GM21423 (cell line): Measurements from ENCODE around the gene PNPO.
"Not testable (repeated sequence)": the region's sequence is repeated elsewhere in the genome, so short reads cannot be mapped to it uniquely, and the experiment has no call there.

ENCODE experiments used
- ATAC-seq: cut with Tn5 transposase; IDR thresholded peaks from one replicate; pipeline ENCODE4 v1.9.1; 2021; ENCODE audit warnings: mild to moderate bottlenecking, moderate library complexity; ENCODE audit not compliant: unreplicated experiment

The PNPO gene

DNA sequence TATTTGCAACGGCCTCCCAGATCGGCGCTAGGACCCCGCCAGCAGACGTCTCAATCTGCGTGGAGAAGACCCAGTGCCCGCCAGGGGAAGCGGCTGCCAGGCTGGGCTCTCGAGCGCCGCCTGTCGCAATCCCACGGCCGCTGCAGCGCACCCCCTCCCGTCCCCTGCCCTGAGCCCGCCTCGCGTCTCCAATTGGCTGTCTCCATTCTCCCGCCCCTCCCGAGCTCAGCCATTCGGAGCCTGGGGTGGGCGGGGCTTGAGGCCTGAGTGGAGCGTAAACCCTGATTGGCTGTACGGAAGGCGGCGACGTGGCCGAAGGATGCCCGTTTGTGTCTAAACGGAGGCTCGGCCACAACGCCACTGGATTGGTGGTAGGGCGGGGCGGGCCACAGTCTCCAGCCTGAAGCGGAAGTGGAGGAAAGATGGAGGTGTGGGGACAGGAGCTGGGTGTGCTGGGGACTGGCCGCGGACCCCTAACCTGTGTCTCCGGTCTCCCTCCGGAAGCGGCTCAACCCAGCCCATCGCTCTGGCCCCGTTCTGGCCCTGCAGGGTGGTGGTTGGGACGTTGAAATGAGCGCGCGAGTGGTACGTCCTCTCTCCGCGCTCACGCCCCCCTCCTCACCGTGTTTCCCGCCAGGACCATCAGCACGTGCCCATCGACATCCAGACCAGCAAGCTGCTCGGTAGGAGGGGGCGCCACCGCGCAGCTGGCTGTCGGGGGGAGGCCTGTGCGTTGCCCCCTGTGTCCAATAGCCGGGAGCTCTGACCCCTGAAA lies 29.5 kb downstream of the PNPO start, which contains the start of gene CDK5RAP3:
Gene CDK5RAP3, plus strand, starts transcription at position 389 of the 775 bp plus-strand sequence. Its CDS starts 34 bp downstream, at position 423.
- ATAC-seq: peak; percentile 95

DNA sequence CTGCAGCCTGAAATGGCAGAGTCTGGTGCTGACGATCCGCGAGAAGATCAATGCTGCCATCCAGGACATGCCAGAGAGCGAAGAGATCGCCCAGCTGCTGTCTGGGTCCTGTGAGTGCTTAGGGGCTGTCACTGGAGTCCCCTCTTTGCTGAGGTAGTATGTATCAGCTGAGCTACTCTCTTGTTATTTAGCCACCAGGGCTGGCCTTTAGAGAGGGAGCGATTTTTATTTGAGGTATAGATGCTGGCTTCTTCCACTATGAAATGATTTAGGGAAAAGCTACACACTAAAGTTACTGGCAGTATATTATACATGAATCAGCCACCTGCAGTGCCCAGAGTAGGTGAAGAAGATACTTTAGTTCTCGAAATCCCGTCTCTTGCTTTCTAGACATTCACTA lies 32.2 kb downstream of the PNPO start:
- no peak for ATAC-seq

DNA sequence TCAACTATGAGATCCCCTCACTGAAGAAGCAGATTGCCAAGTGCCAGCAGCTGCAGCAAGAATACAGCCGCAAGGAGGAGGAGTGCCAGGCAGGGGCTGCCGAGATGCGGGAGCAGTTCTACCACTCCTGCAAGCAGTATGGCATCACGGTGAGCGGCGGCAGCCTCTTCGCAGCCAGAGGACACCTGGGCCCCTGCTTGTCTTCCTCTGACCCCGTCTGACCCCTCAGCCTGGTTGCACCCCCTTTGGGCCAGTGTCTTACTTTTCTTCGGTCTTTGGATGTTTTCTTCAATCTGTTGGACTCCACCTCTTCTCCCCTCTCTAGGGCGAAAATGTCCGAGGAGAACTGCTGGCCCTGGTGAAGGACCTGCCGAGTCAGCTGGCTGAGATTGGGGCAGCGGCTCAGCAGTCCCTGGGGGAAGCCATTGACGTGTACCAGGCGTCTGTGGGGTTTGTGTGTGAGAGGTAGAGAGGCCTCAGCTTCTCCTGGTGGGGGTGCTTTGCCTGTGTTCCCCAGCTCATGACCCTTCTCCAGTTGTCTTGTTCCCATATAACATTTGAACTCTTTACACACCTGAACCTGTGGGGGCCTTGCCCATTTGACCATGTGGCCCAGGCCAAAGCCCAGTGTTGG lies 33.9 kb downstream of the PNPO start:
- no peak for ATAC-seq

DNA sequence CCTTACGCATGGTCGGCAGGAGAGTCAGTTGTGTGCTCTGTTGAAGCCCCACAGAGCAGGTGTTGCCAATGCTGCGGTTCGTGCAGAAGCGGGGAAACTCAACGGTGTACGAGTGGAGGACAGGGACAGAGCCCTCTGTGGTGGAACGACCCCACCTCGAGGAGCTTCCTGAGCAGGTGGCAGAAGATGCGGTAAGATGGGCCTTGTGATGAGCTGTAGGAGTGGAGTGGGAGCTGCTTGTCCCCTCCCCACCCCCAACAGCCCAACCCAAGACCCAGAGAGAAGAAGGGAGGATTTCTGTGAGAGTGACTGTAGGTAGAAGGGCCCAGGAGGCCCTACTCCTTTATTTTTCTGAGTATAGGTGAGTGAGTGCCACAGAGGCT lies 34.4 kb downstream of the PNPO start:
- no peak for ATAC-seq

DNA sequence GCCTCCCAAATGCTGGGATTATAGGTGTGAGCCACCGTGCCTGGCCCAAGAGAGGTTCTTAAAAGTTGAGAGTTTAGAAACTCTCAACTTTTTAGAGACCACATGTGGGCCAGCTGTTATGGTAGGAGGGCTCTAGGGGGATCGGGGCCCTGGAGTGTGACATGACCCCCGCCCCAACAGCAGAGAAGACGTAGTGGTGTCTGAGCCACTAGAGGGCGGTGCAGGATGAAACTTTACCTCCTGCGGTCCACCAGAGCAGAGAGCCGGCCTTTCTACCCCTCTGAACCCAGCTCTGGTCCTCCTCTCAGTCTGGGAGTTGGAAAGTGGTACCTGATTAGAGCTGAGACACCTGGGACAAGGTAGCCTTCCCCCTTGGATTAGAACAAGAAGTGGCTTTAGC lies 37.0 kb downstream of the PNPO start:
- no peak for ATAC-seq

DNA sequence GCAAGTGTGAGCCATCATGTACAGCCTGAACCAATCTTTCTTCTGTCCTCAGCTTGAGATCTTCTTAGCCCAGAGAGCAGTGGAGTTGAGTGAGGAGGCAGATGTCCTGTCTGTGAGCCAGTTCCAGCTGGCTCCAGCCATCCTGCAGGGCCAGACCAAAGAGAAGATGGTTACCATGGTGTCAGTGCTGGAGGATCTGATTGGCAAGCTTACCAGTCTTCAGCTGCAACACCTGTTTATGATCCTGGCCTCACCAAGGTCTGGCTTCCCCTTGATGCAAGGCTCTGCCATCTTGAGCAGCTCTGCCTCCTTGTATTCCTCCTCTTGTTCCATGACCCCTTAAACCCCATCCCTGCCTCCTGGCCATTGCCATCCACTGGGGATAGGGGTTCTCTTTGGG lies 39.2 kb downstream of the PNPO start:
- ATAC-seq: no peak

DNA sequence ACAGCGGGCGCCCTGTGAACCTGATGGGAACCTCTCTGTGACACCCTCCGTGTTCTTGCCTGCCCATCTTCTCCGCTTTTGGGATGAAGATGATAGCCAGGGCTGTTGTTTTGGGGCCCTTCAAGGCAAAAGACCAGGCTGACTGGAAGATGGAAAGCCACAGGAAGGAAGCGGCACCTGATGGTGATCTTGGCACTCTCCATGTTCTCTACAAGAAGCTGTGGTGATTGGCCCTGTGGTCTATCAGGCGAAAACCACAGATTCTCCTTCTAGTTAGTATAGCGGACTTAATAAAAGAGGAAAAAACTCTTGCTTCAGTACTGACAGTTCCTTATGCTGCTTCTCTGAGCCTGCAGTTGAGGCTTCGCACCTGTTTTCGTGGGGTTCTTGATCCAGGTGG lies 40.1 kb downstream of the PNPO start:
- no peak for ATAC-seq

DNA sequence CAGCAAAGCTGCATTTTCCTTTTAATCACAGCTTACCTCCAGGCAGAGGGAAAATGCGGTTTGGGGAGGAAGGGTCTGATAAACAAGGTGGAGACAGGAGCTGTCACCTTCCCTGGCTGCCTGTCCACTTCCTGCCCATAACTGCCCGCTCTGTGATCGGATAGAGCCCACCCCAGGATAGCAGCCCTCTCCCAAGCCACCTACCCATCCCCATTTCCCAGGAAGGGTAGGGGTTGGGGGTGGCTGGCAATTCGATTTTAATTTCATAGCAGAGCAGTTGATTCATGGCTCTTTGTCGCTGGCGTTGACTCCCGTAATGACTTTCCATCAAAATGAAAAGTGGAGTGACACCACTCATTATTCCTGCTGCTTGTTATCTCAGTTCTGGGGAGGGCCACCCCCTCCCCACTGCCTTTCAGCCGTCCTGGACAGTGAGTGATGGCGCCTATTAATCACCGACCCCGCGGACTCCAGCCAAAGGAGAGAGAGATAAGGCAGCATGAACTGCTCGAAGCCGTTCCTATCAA lies 40.8 kb downstream of the PNPO start:
- ATAC-seq: no peak

DNA sequence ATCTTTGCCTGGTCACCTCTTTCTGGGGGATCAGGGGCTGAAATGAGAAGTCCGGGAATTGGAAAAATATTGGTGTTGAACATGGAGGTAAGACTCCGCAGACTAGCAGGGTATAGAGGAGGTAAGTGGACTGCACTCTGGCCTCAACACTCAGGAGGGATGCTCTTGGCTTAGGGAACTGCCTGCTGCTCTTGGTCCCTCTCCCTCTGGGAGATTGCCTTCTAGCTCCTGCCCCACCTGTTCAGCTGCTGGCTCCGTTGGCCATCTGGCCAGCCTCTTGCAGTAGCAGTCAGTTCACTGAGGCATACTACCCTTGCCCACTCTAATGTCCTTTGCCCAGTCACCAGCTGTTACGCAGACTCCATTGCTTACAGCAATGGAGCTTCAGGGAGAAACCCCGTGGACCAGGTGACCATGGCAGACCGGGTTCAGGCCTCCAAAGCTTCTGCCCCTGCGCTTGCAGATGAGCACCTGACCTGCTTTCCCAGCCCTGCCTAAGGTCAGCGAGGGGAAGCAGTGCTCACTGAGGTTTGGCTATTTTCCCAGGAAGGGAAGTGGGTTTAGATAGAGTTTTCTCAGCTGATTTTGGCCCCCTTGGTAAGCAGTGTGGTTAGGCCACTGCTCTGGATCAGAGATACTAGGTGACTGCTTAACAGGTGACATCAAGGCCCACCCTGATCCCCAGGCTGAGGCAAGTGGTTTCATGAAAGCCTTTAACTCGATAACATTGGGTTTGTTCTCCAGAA lies 41.4 kb downstream of the PNPO start:
- no peak for ATAC-seq

DNA sequence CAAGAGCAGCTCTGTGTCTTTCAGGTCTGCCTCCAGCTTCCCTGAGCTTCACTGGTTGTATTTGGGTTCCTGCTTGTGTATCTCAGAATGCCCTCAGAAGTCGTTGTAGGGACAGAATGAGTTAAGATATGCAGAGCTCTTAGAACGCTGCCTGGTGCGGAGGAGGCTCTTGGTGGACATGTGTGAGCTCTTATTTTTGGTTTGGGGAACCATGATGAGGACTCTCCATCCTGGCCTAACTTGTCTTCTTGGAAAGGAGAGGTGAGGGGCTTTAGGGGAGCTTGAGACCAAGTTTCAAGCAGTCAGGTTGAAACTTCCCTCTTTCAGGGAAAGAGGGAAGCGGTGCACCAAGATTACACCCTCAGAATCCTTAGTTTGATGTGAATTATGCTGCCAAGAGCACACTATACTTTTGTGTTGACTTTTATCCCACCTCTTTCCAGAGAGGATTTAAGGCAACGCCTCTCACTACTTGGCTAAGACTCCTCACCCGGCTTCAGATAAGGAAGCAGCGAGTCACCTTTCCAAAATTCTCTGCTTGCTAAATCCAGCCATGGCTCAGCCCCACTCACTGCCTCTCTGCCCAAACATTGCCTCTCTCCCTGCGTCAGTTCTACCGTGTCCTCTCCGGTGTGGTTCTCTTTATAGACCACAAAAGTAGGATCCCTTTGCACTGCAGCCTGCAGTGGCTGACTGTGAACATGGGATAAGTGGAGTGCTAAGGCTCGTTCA lies 42.3 kb downstream of the PNPO start:
- no peak for ATAC-seq

DNA sequence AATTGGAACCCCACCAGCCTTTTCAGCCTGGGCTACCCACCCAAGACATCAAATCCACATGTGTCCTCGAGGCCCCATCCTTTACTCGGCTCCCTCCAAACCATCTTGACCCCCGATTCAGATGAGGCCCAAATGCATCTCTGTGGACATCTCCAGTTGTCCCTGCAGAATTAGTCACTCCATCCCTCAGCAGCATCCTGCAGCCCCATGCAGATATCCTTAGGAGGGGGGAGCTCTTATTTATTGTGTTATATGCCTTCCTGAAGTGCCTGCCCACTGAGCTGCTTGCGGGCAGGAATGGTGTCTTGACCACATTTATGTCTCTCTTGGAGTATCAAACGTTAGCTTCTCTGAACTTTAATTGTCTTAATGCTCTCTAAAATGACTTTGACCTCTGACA lies 45.1 kb downstream of the PNPO start:
- no peak for ATAC-seq

DNA sequence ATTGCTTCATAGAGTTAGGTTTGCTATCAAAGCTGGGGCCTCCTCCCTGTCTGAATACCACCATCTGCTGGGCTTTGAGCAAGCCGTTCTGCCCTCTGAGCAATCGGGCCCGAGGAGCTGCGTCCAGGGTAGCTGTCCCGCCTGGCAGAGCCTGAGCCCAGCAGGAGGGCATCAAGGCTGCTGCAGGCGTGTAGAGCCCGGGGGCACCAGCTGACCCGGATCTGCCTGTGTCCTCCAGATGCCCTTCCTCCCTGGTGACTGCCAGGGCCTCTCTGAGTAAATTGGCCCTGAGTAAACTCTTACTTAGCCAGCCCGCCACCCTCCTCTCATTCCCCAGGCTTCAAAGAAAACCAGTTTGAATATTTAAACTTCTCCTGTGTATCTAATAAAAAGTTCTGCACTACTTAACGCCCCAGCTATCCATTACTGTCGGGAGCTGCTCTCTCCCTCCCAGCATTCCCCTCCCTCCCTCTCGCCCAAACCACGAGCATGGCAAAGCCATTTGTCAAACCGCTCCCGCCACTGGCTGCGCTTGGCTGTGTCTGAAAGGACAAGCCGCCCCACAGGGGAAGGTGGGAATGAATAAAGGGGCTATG lies 46.0 kb downstream of the PNPO start:
- ATAC-seq: no peak

DNA sequence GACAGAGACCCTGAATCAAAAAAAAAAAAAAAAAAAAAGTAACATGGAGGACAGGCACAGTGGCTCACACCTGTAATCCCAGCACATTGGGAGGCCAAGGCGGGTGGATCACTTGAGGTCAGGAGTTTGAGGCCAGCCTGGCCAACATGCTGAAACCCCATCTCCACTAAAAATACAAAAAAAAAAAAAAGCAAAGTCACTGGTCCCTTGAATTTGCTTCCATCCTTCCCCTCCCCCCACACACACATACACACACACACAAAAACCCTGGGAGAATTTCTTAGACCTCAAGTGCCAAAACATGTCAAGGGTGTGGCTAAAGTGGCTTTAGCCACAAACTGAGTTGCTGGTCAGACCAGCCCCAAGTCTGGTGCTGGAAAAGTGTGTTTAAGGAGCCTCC lies 47.1 kb downstream of the PNPO start:
- not testable (repeated sequence) for ATAC-seq

DNA sequence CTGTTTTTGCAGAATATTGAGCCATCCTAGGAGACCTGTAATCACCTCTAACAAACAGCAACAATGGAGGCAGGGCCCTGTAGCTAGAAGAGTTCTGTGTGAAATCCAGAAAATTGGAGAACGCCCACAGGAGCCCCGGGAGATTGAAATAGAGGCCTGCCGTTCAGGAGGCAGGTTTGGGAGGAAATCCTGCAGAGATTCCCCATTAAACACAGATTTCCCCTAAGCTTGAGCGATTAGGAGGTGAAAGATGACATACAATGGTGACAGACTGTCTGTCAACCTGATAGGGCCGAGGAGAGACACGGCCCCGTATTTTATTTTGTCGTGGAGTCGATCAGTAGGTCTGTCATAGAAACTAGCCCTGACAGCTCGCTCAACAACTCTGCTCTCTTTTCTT lies 47.8 kb downstream of the PNPO start:
- ATAC-seq: no peak

DNA sequence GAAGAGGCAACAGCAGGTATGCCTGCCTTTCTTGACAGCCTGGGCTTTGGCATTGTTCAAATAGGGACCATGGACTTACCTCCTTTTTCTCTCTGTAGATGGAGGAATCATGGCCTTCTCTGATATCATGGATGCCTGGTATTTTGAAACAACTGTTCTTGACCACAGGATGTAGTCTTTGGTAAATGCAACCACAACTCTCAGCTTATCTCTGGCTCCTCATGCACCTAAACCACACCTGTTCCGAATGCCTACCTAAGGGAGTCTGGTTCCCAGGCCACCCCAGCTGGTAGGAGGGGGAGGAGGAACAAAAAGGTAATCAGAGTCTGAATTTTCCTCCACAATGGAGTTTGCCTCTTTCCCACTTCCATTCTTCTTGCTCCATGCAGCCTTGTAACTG lies 48.3 kb downstream of the PNPO start:
- no peak for ATAC-seq

DNA sequence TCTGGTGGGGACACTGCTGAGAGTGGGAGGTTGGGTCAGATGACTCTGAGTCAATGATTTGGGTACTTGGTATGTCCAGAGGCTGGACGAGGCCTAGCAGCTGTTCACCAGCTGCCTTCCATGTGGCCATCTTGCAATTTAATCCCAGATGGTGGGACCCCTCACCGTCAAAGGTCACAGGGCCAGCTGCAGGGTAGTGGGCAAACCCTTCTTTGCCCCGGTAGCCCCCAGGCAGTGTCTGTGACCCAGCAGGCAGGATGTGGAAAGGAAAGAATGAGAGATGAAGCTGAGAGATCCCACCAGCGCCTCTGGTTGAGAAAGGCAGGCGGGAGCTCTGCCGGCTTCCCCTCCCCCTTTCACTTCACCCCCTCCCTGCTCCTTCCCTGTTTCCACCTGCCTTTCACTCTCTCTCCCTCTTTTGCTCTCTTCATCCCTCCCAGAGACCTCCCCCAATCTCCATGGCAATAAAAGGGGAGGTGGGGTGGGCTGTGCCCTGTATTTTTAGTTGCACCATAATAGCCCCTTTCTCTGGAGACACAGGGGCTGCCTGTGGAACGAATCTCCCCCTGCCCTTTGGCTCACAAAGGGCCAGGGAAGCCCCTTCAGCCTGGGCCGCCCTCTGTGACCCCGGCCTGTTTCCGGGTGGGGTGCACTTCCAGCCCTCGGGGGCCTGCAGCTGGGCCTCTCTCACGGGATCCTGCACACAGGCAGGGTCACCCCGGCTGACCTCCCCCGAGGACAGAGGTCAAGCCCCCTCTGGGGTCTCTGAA lies 49.8 kb downstream of the PNPO start:
- ATAC-seq: no peak

DNA sequence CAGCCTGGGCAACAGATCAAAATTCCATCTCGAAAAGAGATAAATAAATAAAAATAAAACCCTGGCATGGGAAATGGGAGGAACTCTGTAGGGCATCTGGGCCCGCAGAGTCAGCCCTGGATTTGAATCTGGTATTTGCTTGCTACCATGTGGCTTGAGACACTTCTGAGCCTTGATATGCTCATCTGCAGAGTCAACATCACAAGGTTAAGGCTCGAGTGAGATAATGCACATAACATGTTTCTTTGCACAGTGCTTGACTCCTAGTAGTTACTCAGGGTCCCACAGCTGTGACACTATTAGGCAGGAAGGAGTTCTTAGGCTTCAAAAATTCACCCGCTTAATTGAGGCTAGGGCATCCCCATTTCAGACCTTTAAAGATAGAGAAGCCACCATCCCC lies 50.8 kb downstream of the PNPO start:
- ATAC-seq: no peak

DNA sequence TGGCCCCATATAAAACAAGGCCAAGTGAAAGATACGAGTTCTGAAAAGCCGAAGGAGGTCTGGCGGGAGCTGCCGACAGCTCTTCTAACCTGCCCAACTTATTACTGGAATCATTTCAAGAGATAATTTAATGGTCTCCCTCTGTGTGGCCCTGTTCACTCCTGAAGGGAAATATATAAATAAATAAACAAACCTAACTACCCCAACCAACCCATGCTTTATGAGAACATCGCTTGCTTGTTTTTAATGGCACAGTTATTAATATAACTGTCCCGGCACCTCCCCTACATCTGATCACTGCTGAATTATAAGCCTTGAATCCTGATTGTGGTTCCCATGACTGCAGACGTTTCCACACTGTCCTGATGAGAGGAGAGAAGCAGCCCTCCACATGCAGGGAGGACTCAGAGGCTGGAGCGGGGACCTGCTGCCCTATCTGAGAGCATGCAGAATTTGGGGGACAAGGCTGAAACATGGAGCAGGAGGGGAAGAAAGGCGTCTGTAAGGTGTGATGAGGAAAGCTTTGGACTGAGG lies 51.7 kb downstream of the PNPO start:
- no peak for ATAC-seq

DNA sequence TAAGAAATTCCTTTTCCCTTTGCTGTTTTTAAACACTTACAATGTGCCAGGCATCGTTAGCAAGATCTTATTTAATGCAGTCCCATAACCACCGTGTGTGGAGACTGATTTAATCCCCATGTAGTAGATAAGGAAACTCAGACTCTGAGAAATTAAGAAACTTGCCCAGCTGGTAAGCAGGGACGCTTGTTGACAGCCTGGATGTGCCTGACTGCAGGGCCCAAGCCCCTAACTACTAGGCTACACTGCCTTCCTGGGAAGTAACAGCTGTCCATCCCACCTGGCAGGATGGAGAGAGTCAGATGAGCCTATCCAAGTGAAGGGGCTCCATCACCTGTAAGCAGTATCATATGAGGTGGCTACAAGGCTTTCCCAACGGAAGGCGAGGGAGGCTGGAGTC lies 52.6 kb downstream of the PNPO start:
- no peak for ATAC-seq

DNA sequence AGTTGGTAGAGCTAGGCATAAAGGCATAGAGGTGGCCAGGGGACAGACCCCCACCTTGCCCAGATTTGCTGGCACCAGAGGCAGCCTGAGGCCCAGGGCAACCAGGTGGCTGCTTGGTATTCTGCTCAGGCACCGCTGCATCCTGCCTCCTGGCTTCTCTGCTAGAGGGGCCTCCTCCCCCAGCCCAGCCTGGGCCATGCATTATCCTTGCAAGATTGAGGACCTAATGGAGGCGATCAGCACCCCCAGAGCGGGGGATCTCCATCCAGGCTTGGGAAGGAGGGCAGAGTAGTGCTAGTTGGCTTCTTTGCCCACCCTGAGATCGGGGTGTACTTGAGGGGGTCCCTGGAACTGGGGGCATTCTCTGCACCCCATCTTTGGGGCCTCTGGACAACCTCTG lies 53.4 kb downstream of the PNPO start:
- ATAC-seq: no peak
